ENCODE data around the gene EXOG.

DNA sequence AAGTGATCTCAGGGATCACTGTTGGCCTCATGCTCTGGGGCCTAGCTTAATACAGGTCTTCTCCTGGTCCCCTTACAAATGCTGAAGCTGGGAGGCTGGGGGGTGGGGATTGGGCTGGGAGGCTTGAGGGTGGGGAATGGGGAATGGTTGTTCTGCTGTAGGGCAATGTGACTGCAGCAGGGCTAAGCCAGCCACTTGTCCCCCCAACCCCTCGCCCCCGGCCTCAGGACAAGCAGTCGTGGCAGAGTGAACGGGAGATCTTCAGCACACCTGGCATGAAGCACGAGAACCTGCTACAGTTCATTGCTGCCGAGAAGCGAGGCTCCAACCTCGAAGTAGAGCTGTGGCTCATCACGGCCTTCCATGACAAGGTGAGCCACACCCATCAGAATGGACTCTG is 17.2 kb upstream of the EXOG start:
- TF ChIP-seq, protein P1, sequence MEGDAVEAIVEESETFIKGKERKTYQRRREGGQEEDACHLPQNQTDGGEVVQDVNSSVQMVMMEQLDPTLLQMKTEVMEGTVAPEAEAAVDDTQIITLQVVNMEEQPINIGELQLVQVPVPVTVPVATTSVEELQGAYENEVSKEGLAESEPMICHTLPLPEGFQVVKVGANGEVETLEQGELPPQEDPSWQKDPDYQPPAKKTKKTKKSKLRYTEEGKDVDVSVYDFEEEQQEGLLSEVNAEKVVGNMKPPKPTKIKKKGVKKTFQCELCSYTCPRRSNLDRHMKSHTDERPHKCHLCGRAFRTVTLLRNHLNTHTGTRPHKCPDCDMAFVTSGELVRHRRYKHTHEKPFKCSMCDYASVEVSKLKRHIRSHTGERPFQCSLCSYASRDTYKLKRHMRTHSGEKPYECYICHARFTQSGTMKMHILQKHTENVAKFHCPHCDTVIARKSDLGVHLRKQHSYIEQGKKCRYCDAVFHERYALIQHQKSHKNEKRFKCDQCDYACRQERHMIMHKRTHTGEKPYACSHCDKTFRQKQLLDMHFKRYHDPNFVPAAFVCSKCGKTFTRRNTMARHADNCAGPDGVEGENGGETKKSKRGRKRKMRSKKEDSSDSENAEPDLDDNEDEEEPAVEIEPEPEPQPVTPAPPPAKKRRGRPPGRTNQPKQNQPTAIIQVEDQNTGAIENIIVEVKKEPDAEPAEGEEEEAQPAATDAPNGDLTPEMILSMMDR (IDR thresholded peaks at IDR 0.05): no peak
- no peak for TF ChIP-seq POLR2A (IDR thresholded peaks at IDR 0.05)
- no peak for TF ChIP-seq POLR2AphosphoS5 (IDR thresholded peaks at IDR 0.05; ENCODE audit: insufficient read depth in 1 of 2, low read depth in 1 of 2)
